GM12872 (cell line): ENCODE data around the gene DUSP18.

Experiments used
- CTCF ChIP-seq: IDR thresholded peaks from 3 replicates; pipeline ENCODE4 v1.5.1; 2011; ENCODE audit warnings: low read depth, mild to moderate bottlenecking, low read length, moderate library complexity; ENCODE audit not compliant: insufficient read depth

The DUSP18 gene

GRCh38 chr22:30634471-30635233 is 33.0 kb downstream of the DUSP18 start:
- peak; percentile 94 for TF ChIP-seq CTCF

GRCh38 chr22:30628491-30628890 is 39.2 kb downstream of the DUSP18 start:
- no peak for TF ChIP-seq CTCF

- TF ChIP-seq CTCF = no peak
Measured at GRCh38 chr22:30627471-30627870, 40.2 kb downstream of the DUSP18 start.

GRCh38 chr22:30626413-30626812 is 41.3 kb downstream of the DUSP18 start:
- no peak for TF ChIP-seq CTCF

DNA sequence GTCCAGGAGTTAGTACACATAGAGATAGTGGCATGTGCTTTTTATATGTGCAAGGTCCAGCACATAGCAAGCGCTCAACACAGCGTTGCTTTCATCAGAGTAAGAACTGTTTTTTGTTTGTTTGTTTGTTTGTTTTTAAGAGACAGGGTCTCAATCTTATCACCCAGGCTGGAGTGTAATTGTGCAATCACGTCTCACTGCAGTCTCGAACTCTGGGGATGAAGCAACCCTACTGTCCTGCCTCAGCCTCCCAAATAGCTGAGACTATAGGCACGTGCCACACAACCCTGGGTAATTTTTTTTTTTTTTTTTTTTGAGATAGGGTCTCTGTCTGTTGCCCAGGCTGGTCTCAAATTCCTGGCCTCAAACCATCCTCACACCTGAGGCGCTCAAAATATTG is 49.9 kb downstream of the DUSP18 start:
- no peak for TF ChIP-seq CTCF

- TF ChIP-seq CTCF = no peak
Measured at GRCh38 chr22:30615543-30615954, 52.1 kb downstream of the DUSP18 start.

DNA sequence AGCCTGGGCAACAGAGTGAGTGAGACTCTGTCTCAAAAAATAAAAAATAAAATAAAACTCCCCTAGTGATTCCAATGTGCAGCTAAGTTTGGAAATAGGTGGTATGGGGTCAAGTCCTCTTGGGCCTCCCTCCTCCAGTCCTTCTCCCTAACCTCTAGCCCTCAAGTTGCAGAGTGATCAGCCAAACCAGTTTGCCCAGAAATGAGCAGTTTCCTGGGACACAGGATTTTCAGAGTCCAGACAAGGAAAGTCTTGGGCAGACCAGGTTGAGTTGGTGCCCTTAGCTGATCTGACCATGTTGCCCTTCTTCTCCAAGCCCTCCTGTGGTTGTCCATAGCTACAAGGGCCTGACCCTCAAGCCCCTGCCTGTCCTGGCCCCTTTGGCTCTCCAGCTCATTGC is 52.8 kb downstream of the DUSP18 start:
- no peak for TF ChIP-seq CTCF
